Measurements from ENCODE around the gene FXYD3. TPM values are rescaled to one million over a fixed set of nuclear protein-coding genes. Genes with fewer than 3 reads are reported as not detected.

Gene FXYD3
- total RNA-seq, 1 donor from 2014 or later, result not detected

GRCh38 chr19:35104361-35104760 is 11.3 kb upstream of the FXYD3 start:
- Mint-ChIP-seq H3K4me1 (ENCODE audit: unreplicated experiment) (no peaks in the 10 kb centered on the region), H3K9me3 (ENCODE audit: unreplicated experiment) (no peaks in the 10 kb centered on the region), H3K4me3 (ENCODE audit: unreplicated experiment) (no peak overlapping the region), H3K36me3 (ENCODE audit: unreplicated experiment) (no peaks in the 10 kb centered on the region), H3K27me3 (ENCODE audit: unreplicated experiment) (peaks cover 4% of the 10 kb centered on the region), H3K27ac (ENCODE audit: unreplicated experiment) (no peak overlapping the region)
- no peak for TF ChIP-seq CTCF (IDR thresholded peaks at IDR 0.05)
- no peak for DNase-seq (ENCODE audit: extremely low spot score, unreplicated experiment)

GRCh38 chr19:35105047-35105410 is 10.6 kb upstream of the FXYD3 start:
- Mint-ChIP-seq H3K27ac (ENCODE audit: unreplicated experiment) (no peak overlapping the region), H3K4me1 (ENCODE audit: unreplicated experiment) (no peaks in the 10 kb centered on the region), H3K27me3 (ENCODE audit: unreplicated experiment) (peaks cover 10% of the 10 kb centered on the region), H3K4me3 (ENCODE audit: unreplicated experiment) (no peak overlapping the region), H3K9me3 (ENCODE audit: unreplicated experiment) (no peaks in the 10 kb centered on the region), H3K36me3 (ENCODE audit: unreplicated experiment) (no peaks in the 10 kb centered on the region)
- TF ChIP-seq CTCF (IDR thresholded peaks at IDR 0.05), result no peak
- no peak for DNase-seq (ENCODE audit: extremely low spot score, unreplicated experiment)

GRCh38 chr19:35105411-35106290 is 10.0 kb upstream of the FXYD3 start:
- no peaks in the 10 kb centered on the region for H3K9me3 Mint-ChIP-seq (ENCODE audit: unreplicated experiment)
- no peak for DNase-seq (ENCODE audit: extremely low spot score, unreplicated experiment)
- no peaks in the 10 kb centered on the region for H3K36me3 Mint-ChIP-seq (ENCODE audit: unreplicated experiment)
- H3K4me1 Mint-ChIP-seq (ENCODE audit: unreplicated experiment), result no peaks in the 10 kb centered on the region
- no peak overlapping the region for H3K4me3 Mint-ChIP-seq (ENCODE audit: unreplicated experiment)
- TF ChIP-seq CTCF (IDR thresholded peaks at IDR 0.05), result no peak
- H3K27ac Mint-ChIP-seq (ENCODE audit: unreplicated experiment), result no peak overlapping the region
- H3K27me3 Mint-ChIP-seq (ENCODE audit: unreplicated experiment), result peaks cover 11% of the 10 kb centered on the region

- no peak overlapping the region for H3K4me3 Mint-ChIP-seq (ENCODE audit: unreplicated experiment)
- H3K27ac Mint-ChIP-seq (ENCODE audit: unreplicated experiment), result no peak overlapping the region
- no peaks in the 10 kb centered on the region for H3K4me1 Mint-ChIP-seq (ENCODE audit: unreplicated experiment)
- TF ChIP-seq CTCF (IDR thresholded peaks at IDR 0.05), result no peak
- no peaks in the 10 kb centered on the region for H3K36me3 Mint-ChIP-seq (ENCODE audit: unreplicated experiment)
- H3K9me3 Mint-ChIP-seq (ENCODE audit: unreplicated experiment), result no peaks in the 10 kb centered on the region
- no peak for DNase-seq (ENCODE audit: extremely low spot score, unreplicated experiment)
- peaks cover 14% of the 10 kb centered on the region for H3K27me3 Mint-ChIP-seq (ENCODE audit: unreplicated experiment)
Observed at GRCh38 chr19:35106291-35106583, 9.4 kb upstream of the FXYD3 start.

- Mint-ChIP-seq H3K9me3 (ENCODE audit: unreplicated experiment) (no peaks in the 10 kb centered on the region), H3K36me3 (ENCODE audit: unreplicated experiment) (no peaks in the 10 kb centered on the region), H3K27ac (ENCODE audit: unreplicated experiment) (no peak overlapping the region), H3K4me1 (ENCODE audit: unreplicated experiment) (no peaks in the 10 kb centered on the region), H3K27me3 (ENCODE audit: unreplicated experiment) (peaks cover 17% of the 10 kb centered on the region), H3K4me3 (ENCODE audit: unreplicated experiment) (no peak overlapping the region)
- no peak for DNase-seq (ENCODE audit: extremely low spot score, unreplicated experiment)
- no peak for TF ChIP-seq CTCF (IDR thresholded peaks at IDR 0.05)
Observed at GRCh38 chr19:35106898-35107541, 8.6 kb upstream of the FXYD3 start.
